ENCODE results near the gene TRIM41. TPM values are rescaled to one million over a fixed set of nuclear protein-coding genes. Genes with fewer than 3 reads are reported as not detected.

Gene TRIM41
- total RNA-seq, 1 experiment from 2014 or later, result 57.6 TPM

- intact Hi-C loops (cut with micrococcal nuclease; ENCODE audit: unreplicated experiment), result loop anchor here (5.0 kb wide), 1 partner anchor 1454 kb away; the partner anchor contains the start of gene MAML1
- POLR2A ChIA-PET (ENCODE audit: unreplicated experiment), result no interaction called here
- no peaks in the 10 kb centered on the region for H3K9me3 ChIP-seq (ENCODE audit: insufficient read depth, low read depth)
These were observed 37.1 kb upstream of the TRIM41 start for GRCh38 chr5:181186022-181186421.

GRCh38 chr5:181186986-181187499, 36.0 kb upstream of the TRIM41 start:
- no TSS peak for BruUV-seq (replicated peaks)
- Histone ChIP-seq H3K27ac (peak overlapping the region; percentile 75), H3K9me3 (ENCODE audit: insufficient read depth, low read depth) (no peaks in the 10 kb centered on the region), H3K4me2 (peak overlapping the region; percentile 97), H3K79me2 (ENCODE audit: low read depth) (no peaks in the 10 kb centered on the region), H2AFZ (peak overlapping the region; percentile 76), H3K4me1 (replicated peaks; ENCODE audit: insufficient read depth) (peaks cover 21% of the 10 kb centered on the region; the same call in 1 of the 2 replicates), H3K9me2 (ENCODE audit: insufficient read depth) (no peaks in the 10 kb centered on the region), H4K20me1 (ENCODE audit: insufficient read depth) (no peaks in the 10 kb centered on the region), H3K36me3 (ENCODE audit: low read depth) (no peaks in the 10 kb centered on the region), H3K27me3 (ENCODE audit: insufficient read depth, low read depth) (no peaks in the 10 kb centered on the region), H3K4me3 (peak overlapping the region; percentile 98; the same call in 1 of the 2 replicates), H3F3A (ENCODE audit: insufficient read depth, low read depth) (peaks cover 48% of the 10 kb centered on the region)
- peak in 1 of 2 experiments; percentile 58 for DNase-seq
- TF ChIP-seq CTCF (conservative IDR thresholded peaks at IDR 0.05), result no peak
- POLR2A ChIA-PET (ENCODE audit: unreplicated experiment), result interaction anchor here (0.6 kb wide), 1 partner anchor 16 kb away, joined by 4 read pairs; no protein-coding TSS in a partner anchor
- intact Hi-C loops (cut with micrococcal nuclease; ENCODE audit: unreplicated experiment), result loop anchor here (1.0 to 5.0 kb wide), 4 partner anchors 35 to 1455 kb away; partner anchors contain the start of genes MAML1 and TRIM52
- CTCF ChIA-PET, result no interaction called here

More at GRCh38 chr5:181186022-181186421, 37.1 kb upstream of the TRIM41 start:
- no peak for TF ChIP-seq EZH2 (IDR thresholded peaks at IDR 0.05; ENCODE audit: low read depth)
- TF ChIP-seq CTCF (conservative IDR thresholded peaks at IDR 0.05), result no peak
- Histone ChIP-seq H3K4me3 (no peak overlapping the region), H3K4me2 (no peak overlapping the region; the same call in 1 of the 2 replicates), H3K4me1 (replicated peaks; ENCODE audit: insufficient read depth) (peaks cover 21% of the 10 kb centered on the region; the same call in 1 of the 2 replicates), H3K79me2 (ENCODE audit: low read depth) (no peaks in the 10 kb centered on the region), H4K20me1 (ENCODE audit: insufficient read depth) (no peaks in the 10 kb centered on the region), H3K36me3 (ENCODE audit: low read depth) (no peaks in the 10 kb centered on the region), H3K27ac (no peak overlapping the region), H3F3A (ENCODE audit: insufficient read depth, low read depth) (peaks cover 48% of the 10 kb centered on the region), H2AFZ (no peak overlapping the region), H3K27me3 (ENCODE audit: insufficient read depth, low read depth) (no peaks in the 10 kb centered on the region), H3K9me2 (ENCODE audit: insufficient read depth) (no peaks in the 10 kb centered on the region)
- DNase-seq, result no peak
- no TSS peak for BruUV-seq (replicated peaks)
- CTCF ChIA-PET, result no interaction called here

- no TSS peak for BruUV-seq (replicated peaks)
- TF ChIP-seq EZH2 (IDR thresholded peaks at IDR 0.05; ENCODE audit: low read depth), result no peak
- peak; percentile 52; the same call in 1 of the 2 replicates for TF ChIP-seq CTCF (conservative IDR thresholded peaks at IDR 0.05)
- intact Hi-C loops (cut with micrococcal nuclease; ENCODE audit: unreplicated experiment), result loop anchor here (1.0 to 5.0 kb wide), 5 partner anchors 35 to 1455 kb away; partner anchors contain the start of genes MAML1, TRIM52 and ZFP62
- Histone ChIP-seq H3K9me2 (ENCODE audit: insufficient read depth) (no peaks in the 10 kb centered on the region), H4K20me1 (ENCODE audit: insufficient read depth) (no peaks in the 10 kb centered on the region), H3K27ac (peak overlapping the region; percentile 75), H3K4me1 (replicated peaks; ENCODE audit: insufficient read depth) (peaks cover 24% of the 10 kb centered on the region; the same call in 1 of the 2 replicates), H3K4me3 (peak overlapping the region; percentile 98), H3K9me3 (ENCODE audit: insufficient read depth, low read depth) (no peaks in the 10 kb centered on the region), H3K36me3 (ENCODE audit: low read depth) (no peaks in the 10 kb centered on the region), H3F3A (ENCODE audit: insufficient read depth, low read depth) (peaks cover 42% of the 10 kb centered on the region), H3K4me2 (peak overlapping the region; percentile 97), H3K27me3 (ENCODE audit: insufficient read depth, low read depth) (no peaks in the 10 kb centered on the region), H3K79me2 (ENCODE audit: low read depth) (no peaks in the 10 kb centered on the region), H2AFZ (peak overlapping the region; percentile 95)
- peak; percentile 84 to 91 for DNase-seq
- ChIA-PET CTCF (no interaction called here), POLR2A (ENCODE audit: unreplicated experiment) (interaction anchor here (0.6 kb wide), 1 partner anchor 16 kb away, joined by 4 read pairs; no protein-coding TSS in a partner anchor)
These were observed 35.4 kb upstream of the TRIM41 start for GRCh38 chr5:181187500-181188213.
